SK-N-MC (cell line): Measurements from ENCODE around the gene EPB41L3.

Experiments used
- EZH2 ChIP-seq: fragments of 200-600 bp; sonication (generic); IDR thresholded peaks from one replicate; pipeline ENCODE4 v1.6.1; 2017; ENCODE audit warnings: antibody characterized with exemption
- FOXP2 ChIP-seq: optimal IDR thresholded peaks from 2 replicates; pipeline ENCODE3; 2011; ENCODE audit warnings: mild to moderate bottlenecking, moderate library complexity; ENCODE audit not compliant: insufficient read depth; ENCODE audit errors: extremely low read length, control extremely low read depth
- POLR2AphosphoS5 ChIP-seq: IDR thresholded peaks from 2 replicates; pipeline ENCODE4 v1.6.1; 2012; ENCODE audit warnings: mild to moderate bottlenecking, low read depth, low read length, borderline replicate concordance

- TF ChIP-seq POLR2AphosphoS5 (no peak), EZH2 (no peak), FOXP2 (no peak)
These were observed 124.2 kb downstream of the EPB41L3 start for GRCh38 chr18:5419601-5420000.
